H9 (cell line): Measurements from ENCODE around the gene ANKMY1. TPM values are rescaled to one million over a fixed set of nuclear protein-coding genes. Genes with fewer than 3 reads are reported as not detected.

Source experiments
- DNase-seq: peaks from one replicate; pipeline ENCODE4 v3.0.0-alpha.2; 2017
- H2AFZ ChIP-seq: one replicate; pipeline ENCODE4 v1.6.1; 2013; ENCODE audit warnings: mild to moderate bottlenecking, low read length, control low read depth, moderate library complexity
- H2AK5ac ChIP-seq: 2 replicates; pipeline ENCODE4 v1.6.1; 2013; ENCODE audit warnings: low read length, control low read depth, mixed read lengths; ENCODE audit not compliant: insufficient read length
- H2BK120ac ChIP-seq: one replicate; pipeline ENCODE4 v1.6.1; 2013; ENCODE audit warnings: low read depth, mild to moderate bottlenecking, low read length, control low read depth, inconsistent platforms; ENCODE audit not compliant: poor library complexity, severe bottlenecking
- H2BK12ac ChIP-seq: 2 replicates; pipeline ENCODE4 v1.6.1; 2013; ENCODE audit warnings: low read length, control low read depth, mixed read lengths, low read depth; ENCODE audit not compliant: insufficient read length
- H2BK15ac ChIP-seq: 2 replicates; pipeline ENCODE4 v1.6.1; 2013; ENCODE audit warnings: low read depth, low read length, control low read depth
- H2BK20ac ChIP-seq: one replicate; pipeline ENCODE4 v1.6.1; 2013; ENCODE audit warnings: low read depth, mild to moderate bottlenecking, low read length, control low read depth, inconsistent platforms; ENCODE audit not compliant: poor library complexity, severe bottlenecking
- H2BK5ac ChIP-seq: 2 replicates; pipeline ENCODE4 v1.6.1; 2013; ENCODE audit warnings: low read length, control low read depth, mixed read lengths; ENCODE audit not compliant: insufficient read length
- H3K14ac ChIP-seq: 2 replicates; pipeline ENCODE4 v1.6.1; 2013; ENCODE audit warnings: low read length, control low read depth; ENCODE audit not compliant: insufficient read depth
- H3K18ac ChIP-seq: 2 replicates; pipeline ENCODE4 v1.6.1; 2013; ENCODE audit warnings: low read depth, mild to moderate bottlenecking, mixed read lengths, low read length, control low read depth; ENCODE audit not compliant: insufficient read length
- H3K23ac ChIP-seq: 2 replicates; pipeline ENCODE4 v1.6.1; 2013; ENCODE audit warnings: low read length, control low read depth, mixed read lengths, low read depth; ENCODE audit not compliant: insufficient read length
- H3K23me2 ChIP-seq: 2 replicates; pipeline ENCODE4 v1.6.1; 2013; ENCODE audit warnings: low read depth, mild to moderate bottlenecking, mixed read lengths, low read length, control low read depth; ENCODE audit not compliant: insufficient read length, poor library complexity, severe bottlenecking
- H3K27ac ChIP-seq: 2 replicates; pipeline ENCODE4 v1.5.1; 2013; ENCODE audit warnings: low read length, control low read depth, mixed read lengths, low read depth; ENCODE audit not compliant: insufficient read length
- H3K27me3 ChIP-seq: 2 replicates; pipeline ENCODE4 v1.6.1; 2013; ENCODE audit warnings: low read length, control low read depth, inconsistent platforms; ENCODE audit not compliant: insufficient read depth
- H3K4ac ChIP-seq: 2 replicates; pipeline ENCODE4 v1.6.1; 2013; ENCODE audit warnings: low read depth, mild to moderate bottlenecking, control low read depth, inconsistent platforms, low read length, moderate library complexity
- H3K4me1 ChIP-seq: 2 replicates; pipeline ENCODE4 v1.6.1; 2013; ENCODE audit warnings: low read length, control low read depth, inconsistent platforms; ENCODE audit not compliant: insufficient read depth
- H3K4me2 ChIP-seq: 2 replicates; pipeline ENCODE4 v1.6.1; 2013; ENCODE audit warnings: low read length, control low read depth, mixed read lengths; ENCODE audit not compliant: insufficient read length, insufficient read depth
- H3K56ac ChIP-seq: 2 replicates; pipeline ENCODE4 v1.6.1; 2013; ENCODE audit warnings: low read depth, mild to moderate bottlenecking, mixed read lengths, low read length, control low read depth; ENCODE audit not compliant: insufficient read length
- H3K79me1 ChIP-seq: 2 replicates; pipeline ENCODE4 v1.6.1; 2013; ENCODE audit warnings: low read depth, mild to moderate bottlenecking, moderate library complexity, low read length, control low read depth, inconsistent platforms; ENCODE audit not compliant: insufficient read depth, poor library complexity, severe bottlenecking
- H3K79me2 ChIP-seq: 2 replicates; pipeline ENCODE4 v1.6.1; 2013; ENCODE audit warnings: low read length, control low read depth, inconsistent platforms; ENCODE audit not compliant: insufficient read depth
- H3K9ac ChIP-seq: 2 replicates; pipeline ENCODE4 v1.6.1; 2013; ENCODE audit warnings: low read length, control low read depth, mixed read lengths; ENCODE audit not compliant: insufficient read length; ENCODE audit errors: extremely low read depth
- H3K9me3 ChIP-seq: one replicate; pipeline ENCODE4 v1.6.1; 2013; ENCODE audit warnings: low read depth, low read length, inconsistent platforms; ENCODE audit not compliant: control insufficient read depth
- H3T11ph ChIP-seq: one replicate; pipeline ENCODE4 v1.6.1; 2013; ENCODE audit warnings: mild to moderate bottlenecking, low read length, control low read depth, inconsistent platforms
- H4K20me1 ChIP-seq: one replicate; pipeline ENCODE4 v1.6.1; 2013; ENCODE audit not compliant: control insufficient read depth, insufficient read length, insufficient read depth
- H4K5ac ChIP-seq: 2 replicates; pipeline ENCODE4 v1.6.1; 2013; ENCODE audit warnings: low read depth, mild to moderate bottlenecking, mixed read lengths, low read length, control low read depth; ENCODE audit not compliant: insufficient read length
- H4K8ac ChIP-seq: replicated peaks from 2 replicates; pipeline ENCODE4 v1.6.1; 2013; ENCODE audit warnings: low read length, control low read depth, mixed read lengths, low read depth; ENCODE audit not compliant: insufficient read length
- H4K91ac ChIP-seq: 2 replicates; pipeline ENCODE4 v1.6.1; 2013; ENCODE audit warnings: low read depth, mild to moderate bottlenecking, moderate library complexity, mixed read lengths, low read length, control low read depth; ENCODE audit not compliant: insufficient read length
- H3K27ac Mint-ChIP-seq, 3 experiments: 2 replicates in 2 of 3; 3 replicates in 1 of 3; pipeline ENCODE4 v1.8.0; 2020 to 2021; ENCODE audit warnings: mixed read lengths in 3 of 3, mild to moderate bottlenecking in 1 of 3, moderate library complexity in 1 of 3
- H3K27me3 Mint-ChIP-seq: 2 replicates; pipeline ENCODE4 v1.8.0; 2021; ENCODE audit warnings: low read depth, mild to moderate bottlenecking, moderate library complexity, mixed read lengths
- H3K36me3 Mint-ChIP-seq, 3 experiments: 2 replicates in 2 of 3; 3 replicates in 1 of 3; pipeline ENCODE4 v1.8.0; 2020 to 2021; ENCODE audit warnings: low read depth in 3 of 3, mixed read lengths in 3 of 3; ENCODE audit not compliant: insufficient read depth in 1 of 3
- H3K4me1 Mint-ChIP-seq, 2 experiments: 2 replicates each; pipeline ENCODE4 v1.8.0; 2020; ENCODE audit warnings: mixed read lengths in 2 of 2
- H3K4me3 Mint-ChIP-seq, 2 experiments: 2 replicates in 1 of 2; 3 replicates in 1 of 2; pipeline ENCODE4 v1.8.0; 2020 to 2021; ENCODE audit warnings: mild to moderate bottlenecking in 2 of 2, mixed read lengths in 2 of 2, moderate library complexity in 1 of 2
- H3K9me3 Mint-ChIP-seq, 2 experiments: 2 replicates in 1 of 2; 3 replicates in 1 of 2; pipeline ENCODE4 v1.8.0; 2020; ENCODE audit warnings: mild to moderate bottlenecking in 2 of 2, mixed read lengths in 2 of 2, moderate library complexity in 1 of 2
- CTCF ChIP-seq: fragments of 200-600 bp; sonication (generic); conservative IDR thresholded peaks from 3 replicates; pipeline ENCODE4 v1.8.0; 2021; ENCODE audit warnings: antibody characterized with exemption, mild to moderate bottlenecking
- WGBS: extraction: QIAGEN DNeasy Blood & Tissue Kit; methylation state at CpG from one replicate; pipeline ENCODE4 v1.1.7; 2013; ENCODE audit warnings: missing lambda C conversion rate, low lambda C conversion rate, mixed read lengths; ENCODE audit not compliant: insufficient read length; ENCODE audit errors: extremely low coverage; 5-methylcytosine and 5-hydroxymethylcytosine counted together
- total RNA-seq: library from RNA; stranded (reverse); gene quantifications from 2 replicates; pipeline ENCODE4 v1.2.1, GENCODE V29; 2021

Gene ANKMY1
- total RNA-seq, 1 experiment from 2014 or later = 13.7 TPM

- Histone ChIP-seq H4K8ac (no peak overlapping the region), H3K27me3 (no peaks in the 10 kb centered on the region), H4K91ac (no peak overlapping the region), H2BK15ac (no peak overlapping the region), H4K5ac (no peak overlapping the region), H2AK5ac (no peak overlapping the region), H2BK12ac (no peak overlapping the region), H2BK120ac (no peak overlapping the region), H3K27ac (no peak overlapping the region), H3K4me2 (no peak overlapping the region), H3K23ac (no peak overlapping the region), H3T11ph (no peak overlapping the region), H3K4me1 (no peaks in the 10 kb centered on the region), H3K9ac (no peak overlapping the region), H3K23me2 (no peaks in the 10 kb centered on the region), H3K56ac (no peak overlapping the region), H2BK20ac (no peak overlapping the region), H2BK5ac (no peak overlapping the region), H3K9me3 (no peaks in the 10 kb centered on the region), H3K18ac (no peak overlapping the region), H3K4ac (no peak overlapping the region), H3K79me1 (no peaks in the 10 kb centered on the region), H3K14ac (no peak overlapping the region), H3K79me2 (no peaks in the 10 kb centered on the region), H4K20me1 (no peaks in the 10 kb centered on the region), H2AFZ (no peak overlapping the region)
- peak; percentile 85 for DNase-seq
- Mint-ChIP-seq H3K27me3 (peaks cover 8% of the 10 kb centered on the region), H3K4me1 (peaks cover 0 to 2% of the 10 kb centered on the region in 2 experiments; a peak in 1 of 4 replicates), H3K27ac (no peak overlapping the region; a peak in 1 of 7 replicates), H3K9me3 (peaks cover 2% of the 10 kb centered on the region in 2 experiments; a peak in 1 of 5 replicates), H3K36me3 (no peaks in the 10 kb centered on the region), H3K4me3 (no peak overlapping the region)
- no CpG with 5 or more reads among the region's 13 CpGs for WGBS
- peak; percentile 92 for TF ChIP-seq CTCF
Observed at GRCh38 chr2:240513549-240514287, 44.1 kb downstream of the ANKMY1 start.
